GM18520 (cell line): Measurements from ENCODE around the gene FAM184A.

Source experiments
- ATAC-seq: cut with Tn5 transposase; IDR thresholded peaks from one replicate; pipeline ENCODE4 v1.9.1; 2021; ENCODE audit not compliant: unreplicated experiment

The FAM184A gene

DNA sequence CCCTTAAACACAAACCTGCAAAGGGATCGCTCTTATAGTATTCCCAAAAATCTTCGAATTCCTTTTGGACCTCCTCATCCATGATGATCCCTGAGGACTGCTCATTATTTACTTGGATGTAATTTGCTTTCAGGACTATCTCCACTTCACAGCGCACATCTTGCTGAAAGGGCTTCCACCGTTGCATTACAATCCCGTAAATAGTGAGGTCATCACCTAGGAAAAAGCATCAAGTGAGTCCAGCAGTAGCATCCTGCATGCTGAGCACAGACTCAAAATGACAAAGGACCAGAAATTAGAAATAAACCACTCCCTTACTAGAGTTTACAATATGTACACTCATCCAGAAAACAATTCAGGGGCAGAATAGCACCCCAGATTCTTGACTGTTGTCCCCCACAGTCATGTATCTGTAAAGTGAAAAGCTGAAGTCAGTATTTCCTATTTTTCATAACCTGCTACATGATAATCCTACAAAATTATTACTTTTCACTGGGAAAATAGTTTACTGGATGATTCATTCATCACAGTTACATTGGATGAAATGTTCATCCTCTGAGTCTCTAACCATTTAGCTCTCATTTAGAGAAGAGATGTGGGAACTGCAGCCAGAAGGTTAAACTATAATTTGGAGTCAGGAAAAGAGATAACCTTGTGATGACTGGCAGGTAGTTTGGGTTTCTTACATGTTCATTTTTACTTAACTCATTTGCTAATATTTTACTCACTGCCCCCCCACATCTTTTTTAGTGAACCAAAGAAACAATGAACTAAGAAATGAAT is 160.7 kb downstream of the FAM184A start:
- no peak for ATAC-seq

DNA sequence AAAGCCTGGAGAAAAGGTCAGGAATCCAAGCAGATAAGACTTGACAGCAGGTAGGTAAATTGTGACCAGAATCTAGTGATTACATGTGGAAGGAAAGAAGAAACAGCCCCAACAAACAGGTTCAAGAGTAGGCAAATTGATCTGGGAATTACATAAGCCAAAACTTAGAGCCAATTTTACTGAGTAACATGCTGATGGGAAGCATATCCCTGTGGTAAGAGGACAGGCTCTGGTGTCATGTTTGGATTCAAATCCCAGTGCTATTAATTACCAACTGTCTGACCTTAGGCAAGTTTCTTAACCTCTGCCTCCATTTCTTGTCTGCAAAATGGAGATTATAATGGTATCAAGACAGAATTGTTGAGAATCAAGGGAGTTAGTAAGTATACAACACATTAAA is 163.9 kb downstream of the FAM184A start:
- ATAC-seq = no peak

DNA sequence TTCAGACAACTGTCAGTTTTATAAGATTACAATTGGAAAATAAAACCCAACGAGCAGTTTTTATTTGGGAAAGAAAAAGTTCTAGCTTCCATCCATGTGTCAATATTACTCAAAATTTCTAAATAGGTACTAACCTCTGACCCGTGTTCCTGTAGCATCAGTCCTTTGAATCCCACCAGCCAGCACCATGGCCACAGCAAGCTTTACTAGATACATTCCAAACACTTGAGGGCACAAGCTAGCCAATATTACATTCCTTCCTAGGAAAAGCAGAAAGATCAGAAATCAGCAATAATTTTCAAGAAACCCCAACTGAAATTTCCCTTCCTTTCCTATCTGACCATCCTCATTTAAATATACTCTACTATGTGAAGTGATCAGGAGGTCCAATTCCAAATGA is 165.3 kb downstream of the FAM184A start:
- no peak for ATAC-seq

DNA sequence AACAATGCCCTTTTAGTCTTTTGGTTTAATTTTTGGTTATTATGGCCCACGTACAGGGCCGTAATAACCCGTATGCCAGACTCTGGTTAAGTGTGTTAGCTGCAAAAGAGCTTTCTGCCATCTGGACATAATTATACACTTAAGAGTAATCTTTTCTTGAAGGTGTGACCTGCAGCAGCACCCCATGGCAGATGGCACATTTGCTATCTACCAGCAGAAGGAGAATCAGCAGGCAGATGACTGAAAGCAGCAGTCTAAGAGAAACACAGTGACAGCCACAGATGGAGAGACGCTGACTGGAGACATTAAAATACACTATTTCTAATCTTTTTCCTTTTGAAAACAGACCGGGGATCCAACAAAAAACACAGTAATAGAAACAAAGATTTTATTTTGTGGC is 165.8 kb downstream of the FAM184A start:
- ATAC-seq = no peak
